Ureter (tissue), 1 donor: ENCODE data around the gene TNFRSF18. TPM values are rescaled to one million over a fixed set of nuclear protein-coding genes. Genes with fewer than 3 reads are reported as not detected.

ENCODE experiments used
- total RNA-seq: library from RNA; stranded (reverse); gene quantifications from one replicate; pipeline ENCODE4 v1.2.4, GENCODE V29; 2023
- donor health status: DM: yes; HTN: yes; CAD: no.

The TNFRSF18 gene
- total RNA-seq, 1 donor from 2014 or later: 3.3 TPM

Other genes starting within 250 kb of the TNFRSF18 start
- gene NOC2L, start 247.3 kb downstream of the TNFRSF18 start, total RNA-seq: 71.9 TPM
- gene KLHL17, start 246.0 kb downstream of the TNFRSF18 start, total RNA-seq: 8.6 TPM
- 28.5 TPM for gene PLEKHN1, start 240.1 kb downstream of the TNFRSF18 start, total RNA-seq
- gene PERM1, start 224.5 kb downstream of the TNFRSF18 start, total RNA-seq: 0.10 TPM
- 63.6 TPM for gene HES4, start 206.5 kb downstream of the TNFRSF18 start, total RNA-seq
- gene ISG15, start 193.1 kb downstream of the TNFRSF18 start, total RNA-seq: 14.9 TPM
- gene AGRN, start 186.5 kb downstream of the TNFRSF18 start, total RNA-seq: 227 TPM
- gene RNF223, start 132.3 kb downstream of the TNFRSF18 start, total RNA-seq: 6.3 TPM
- gene C1orf159, start 90.5 kb downstream of the TNFRSF18 start, total RNA-seq: 29.8 TPM
- gene TTLL10, start 32.7 kb downstream of the TNFRSF18 start, total RNA-seq: 2.3 TPM
- gene TNFRSF4, start 7.6 kb upstream of the TNFRSF18 start, total RNA-seq: 2.0 TPM
- gene SDF4, start 25.4 kb upstream of the TNFRSF18 start, total RNA-seq: 134 TPM
- 14.8 TPM for gene B3GALT6, start 25.6 kb upstream of the TNFRSF18 start, total RNA-seq
- gene C1QTNF12, start 40.1 kb upstream of the TNFRSF18 start, total RNA-seq: 3.4 TPM
- 59.8 TPM for gene UBE2J2, start 67.3 kb upstream of the TNFRSF18 start, total RNA-seq
- gene SCNN1D, start 73.8 kb upstream of the TNFRSF18 start, total RNA-seq: 6.6 TPM
- 77.6 TPM for gene ACAP3, start 101.3 kb upstream of the TNFRSF18 start, total RNA-seq
- 29.0 TPM for gene PUSL1, start 102.0 kb upstream of the TNFRSF18 start, total RNA-seq
- 132 TPM for gene INTS11, start 118.1 kb upstream of the TNFRSF18 start, total RNA-seq
- gene CPTP, start 118.2 kb upstream of the TNFRSF18 start, total RNA-seq: 21.4 TPM
- gene TAS1R3, start 124.7 kb upstream of the TNFRSF18 start, total RNA-seq: 0.42 TPM
- 52.8 TPM for gene DVL1, start 142.8 kb upstream of the TNFRSF18 start, total RNA-seq
- 41.9 TPM for gene MXRA8, start 152.0 kb upstream of the TNFRSF18 start, total RNA-seq
- 102 TPM for gene AURKAIP1, start 168.6 kb upstream of the TNFRSF18 start, total RNA-seq
- gene CCNL2, start 192.7 kb upstream of the TNFRSF18 start, total RNA-seq: 259 TPM
- 145 TPM for gene MRPL20, start 200.7 kb upstream of the TNFRSF18 start, total RNA-seq
- 40.9 TPM for gene ANKRD65, start 214.7 kb upstream of the TNFRSF18 start, total RNA-seq
- gene VWA1, start 229.1 kb upstream of the TNFRSF18 start, total RNA-seq: 83.3 TPM
- gene ATAD3C, start 243.1 kb upstream of the TNFRSF18 start, total RNA-seq: 8.0 TPM